ENCODE measurements around the gene ATP6AP1. TPM values are rescaled to one million over a fixed set of nuclear protein-coding genes. Genes with fewer than 3 reads are reported as not detected.
"Not testable (repeated sequence)": the region's sequence is repeated elsewhere in the genome, so short reads cannot be mapped to it uniquely, and the experiment has no call there.

ATP6AP1 gene
- total RNA-seq, 1 experiment from 2014 or later, result 67.8 TPM

DNA sequence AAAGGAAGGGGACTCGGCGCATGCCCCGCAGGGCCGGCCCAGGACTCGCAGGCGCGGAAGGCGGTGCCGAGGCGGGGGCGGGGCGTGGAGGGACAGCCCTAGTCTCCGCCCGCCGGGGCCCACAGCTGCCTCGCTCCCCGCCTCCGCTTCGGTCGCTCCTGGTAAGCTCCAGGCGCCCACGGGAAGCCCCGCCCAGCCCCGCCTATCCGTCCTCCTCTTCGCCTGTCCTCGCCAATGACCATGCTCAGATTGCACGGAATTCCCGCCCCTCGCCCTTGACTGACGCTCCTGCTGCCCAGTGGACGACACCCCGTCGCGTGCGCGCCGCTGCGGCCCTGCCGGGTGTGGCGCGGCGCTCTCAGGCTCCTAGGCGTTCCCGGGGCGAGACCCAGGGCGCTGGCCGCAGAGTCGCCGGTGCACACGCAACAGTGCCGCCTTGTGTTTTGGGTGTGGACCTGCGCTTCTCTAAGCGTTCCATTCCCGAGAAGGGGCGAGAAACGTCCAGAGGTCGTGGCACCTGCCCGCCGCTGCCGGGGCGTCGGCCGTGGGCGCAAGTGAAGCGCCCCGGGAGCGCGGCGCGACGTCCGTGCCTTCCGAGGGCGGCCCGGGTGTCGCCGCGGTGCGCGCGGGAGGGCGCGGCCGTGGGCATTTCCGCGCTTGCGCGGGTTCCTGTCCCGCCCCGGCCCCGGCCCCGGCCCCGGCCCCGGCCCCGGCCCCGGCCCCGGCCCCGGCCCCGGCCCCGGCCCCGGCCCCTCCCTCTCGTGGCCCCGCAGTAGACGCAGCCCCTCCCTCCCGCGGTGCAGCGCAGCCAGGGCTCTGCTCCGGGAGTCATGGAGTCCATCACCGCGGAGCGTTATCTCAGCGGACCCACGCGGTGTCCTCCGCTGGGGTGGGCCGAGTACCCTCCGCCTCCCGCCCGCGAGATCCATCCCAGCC lies 38.4 kb upstream of the ATP6AP1 start:
- H3K36me3 ChIP-seq; H3K4me1 ChIP-seq (replicated peaks); H3K27me3 ChIP-seq (replicated peaks); DNase-seq (ENCODE audit: low read depth in 1 of 2, low spot score in 2 of 2); H3K9me3 ChIP-seq (replicated peaks); H3K4me3 ChIP-seq; H3K27ac ChIP-seq: not testable (repeated sequence)

GRCh38 chrX:154396363-154396762 lies 32.1 kb upstream of the ATP6AP1 start:
- not testable (repeated sequence) for H3K27ac ChIP-seq; DNase-seq (ENCODE audit: low read depth in 1 of 2, low spot score in 2 of 2); H3K27me3 ChIP-seq (replicated peaks); H3K9me3 ChIP-seq (replicated peaks); H3K4me3 ChIP-seq
- H3K4me1 ChIP-seq (replicated peaks), result peaks cover 16% of the 10 kb centered on the region
- H3K36me3 ChIP-seq, result peaks cover 31% of the 10 kb centered on the region

DNA sequence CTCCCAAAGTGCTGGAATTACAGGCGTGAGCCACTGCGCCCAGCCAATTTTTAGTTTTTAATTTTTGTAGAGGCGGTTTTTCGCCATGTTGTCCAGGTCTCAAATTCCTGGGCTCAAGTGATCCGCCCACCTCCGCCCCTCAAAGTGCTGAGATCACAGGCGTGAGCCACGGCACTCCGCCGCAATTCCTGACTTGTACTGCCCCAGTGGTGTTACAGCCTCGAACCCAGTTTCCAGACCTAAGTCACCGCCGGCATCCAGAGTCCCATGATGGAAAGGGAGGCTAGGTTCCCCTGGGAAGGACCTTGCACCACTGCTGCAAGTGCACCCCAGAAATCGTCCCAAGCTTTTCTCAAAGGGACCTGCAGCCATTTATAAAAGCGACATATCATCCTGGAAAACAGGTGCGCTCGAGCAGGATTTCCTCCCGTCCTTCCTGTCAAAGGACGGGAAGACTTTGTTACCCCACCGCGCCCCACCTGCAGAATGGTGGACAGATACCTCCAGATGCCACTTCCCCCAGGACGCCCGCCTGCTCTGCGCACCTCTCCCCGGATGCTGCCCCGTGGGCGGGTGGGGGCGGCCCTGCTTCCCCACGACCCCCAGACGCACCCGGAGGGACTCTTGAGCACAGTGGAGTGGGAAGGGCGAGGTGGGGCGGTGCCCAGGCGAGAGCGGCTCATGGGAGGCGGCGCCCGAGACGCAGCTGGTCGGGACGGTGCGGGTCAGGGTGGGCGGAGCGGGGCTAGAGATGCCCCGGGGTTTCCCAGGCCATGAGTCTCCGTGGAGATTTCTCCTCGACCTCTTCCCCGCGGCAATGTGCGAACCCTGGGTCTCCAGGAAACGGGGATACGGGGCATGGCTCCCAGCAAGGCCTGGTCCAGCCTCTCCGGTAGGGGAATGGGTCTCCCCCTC lies 31.2 kb upstream of the ATP6AP1 start:
- H3K9me3 ChIP-seq (replicated peaks), result no peaks in the 10 kb centered on the region
- H3K27ac ChIP-seq, result peak overlapping the region; percentile 97
- H3K36me3 ChIP-seq, result peaks cover 40% of the 10 kb centered on the region
- no peaks in the 10 kb centered on the region for H3K27me3 ChIP-seq (replicated peaks)
- H3K4me1 ChIP-seq (replicated peaks), result peaks cover 16% of the 10 kb centered on the region
- peak in 1 of 2 experiments; percentile 71 for DNase-seq (ENCODE audit: low read depth in 1 of 2, low spot score in 2 of 2)
- H3K4me3 ChIP-seq, result peak overlapping the region; percentile 58

DNA sequence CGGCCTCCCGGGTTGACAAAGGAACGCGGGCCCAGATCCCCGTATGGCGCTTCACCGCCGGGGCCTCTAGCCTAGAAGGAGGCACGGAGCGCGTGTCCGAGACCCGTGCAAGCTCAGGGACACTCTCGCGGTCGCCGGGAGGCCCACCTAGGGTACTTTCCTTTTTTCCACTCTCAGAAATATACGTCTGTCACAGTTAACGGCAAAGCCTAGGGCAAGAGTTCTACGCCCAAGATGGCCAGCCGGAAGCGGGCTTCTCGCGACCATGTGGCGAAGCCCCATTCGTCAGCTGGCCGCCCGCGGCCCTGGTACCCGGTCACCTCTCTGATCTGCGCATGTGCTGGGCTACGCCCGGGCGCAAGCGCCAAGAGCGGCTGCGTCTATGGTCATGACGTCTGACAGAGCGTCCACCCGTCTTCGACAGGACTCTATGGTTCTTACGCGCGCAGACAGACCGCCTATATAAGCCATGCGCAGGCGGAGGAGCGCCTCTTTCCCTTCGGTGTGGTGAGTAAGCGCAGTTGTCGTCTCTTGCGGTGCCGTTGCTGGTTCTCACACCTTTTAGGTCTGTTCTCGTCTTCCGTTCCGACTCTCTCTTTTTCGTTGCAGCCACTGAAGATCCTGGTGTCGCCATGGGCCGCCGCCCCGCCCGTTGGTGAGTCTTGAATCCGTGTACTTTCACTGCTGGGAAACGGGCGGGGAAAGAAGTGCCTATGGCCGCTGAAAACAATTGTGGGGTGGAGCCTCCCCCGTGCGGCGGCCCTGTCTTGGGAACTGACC lies 30.4 kb upstream of the ATP6AP1 start, which contains the start of gene RPL10:
Gene RPL10, plus strand, starts transcription at position 490 of the 780 bp plus-strand sequence. Its CDS starts 143 bp downstream, at position 633.
- Histone ChIP-seq H3K4me1 (replicated peaks) (peaks cover 16% of the 10 kb centered on the region), H3K9me3 (replicated peaks) (no peaks in the 10 kb centered on the region), H3K27ac (peak within 1 kb of the TSS; percentile 97), H3K27me3 (replicated peaks) (no peaks in the 10 kb centered on the region), H3K4me3 (peak within 1 kb of the TSS; percentile 58), H3K36me3 (peaks cover 41% of the 10 kb centered on the region)
- DNase-seq (ENCODE audit: low read depth in 1 of 2, low spot score in 2 of 2), result peak; percentile 86 to 96

GRCh38 chrX:154398668-154399526 lies 29.6 kb upstream of the ATP6AP1 start:
- Histone ChIP-seq H3K4me1 (replicated peaks) (peaks cover 16% of the 10 kb centered on the region), H3K27ac (peak overlapping the region; percentile 97), H3K9me3 (replicated peaks) (no peaks in the 10 kb centered on the region), H3K4me3 (peak overlapping the region; percentile 58), H3K36me3 (peaks cover 41% of the 10 kb centered on the region), H3K27me3 (replicated peaks) (no peaks in the 10 kb centered on the region)
- DNase-seq (ENCODE audit: low read depth in 1 of 2, low spot score in 2 of 2), result peak; percentile 77 to 79

GRCh38 chrX:154399527-154400368 lies 28.7 kb upstream of the ATP6AP1 start:
- Histone ChIP-seq H3K4me1 (replicated peaks) (peaks cover 16% of the 10 kb centered on the region), H3K4me3 (peak overlapping the region; percentile 58), H3K36me3 (peaks cover 41% of the 10 kb centered on the region), H3K9me3 (replicated peaks) (no peaks in the 10 kb centered on the region), H3K27me3 (replicated peaks) (no peaks in the 10 kb centered on the region), H3K27ac (peak overlapping the region; percentile 97; the same call in 1 of the 2 replicates)
- no peak for DNase-seq (ENCODE audit: low read depth in 1 of 2, low spot score in 2 of 2)

GRCh38 chrX:154400369-154400817 lies 28.1 kb upstream of the ATP6AP1 start:
- H3K4me3 ChIP-seq; DNase-seq (ENCODE audit: low read depth in 1 of 2, low spot score in 2 of 2); H3K27me3 ChIP-seq (replicated peaks); H3K27ac ChIP-seq; H3K9me3 ChIP-seq (replicated peaks): not testable (repeated sequence)
- Histone ChIP-seq H3K4me1 (replicated peaks) (peaks cover 16% of the 10 kb centered on the region), H3K36me3 (peaks cover 41% of the 10 kb centered on the region)

DNA sequence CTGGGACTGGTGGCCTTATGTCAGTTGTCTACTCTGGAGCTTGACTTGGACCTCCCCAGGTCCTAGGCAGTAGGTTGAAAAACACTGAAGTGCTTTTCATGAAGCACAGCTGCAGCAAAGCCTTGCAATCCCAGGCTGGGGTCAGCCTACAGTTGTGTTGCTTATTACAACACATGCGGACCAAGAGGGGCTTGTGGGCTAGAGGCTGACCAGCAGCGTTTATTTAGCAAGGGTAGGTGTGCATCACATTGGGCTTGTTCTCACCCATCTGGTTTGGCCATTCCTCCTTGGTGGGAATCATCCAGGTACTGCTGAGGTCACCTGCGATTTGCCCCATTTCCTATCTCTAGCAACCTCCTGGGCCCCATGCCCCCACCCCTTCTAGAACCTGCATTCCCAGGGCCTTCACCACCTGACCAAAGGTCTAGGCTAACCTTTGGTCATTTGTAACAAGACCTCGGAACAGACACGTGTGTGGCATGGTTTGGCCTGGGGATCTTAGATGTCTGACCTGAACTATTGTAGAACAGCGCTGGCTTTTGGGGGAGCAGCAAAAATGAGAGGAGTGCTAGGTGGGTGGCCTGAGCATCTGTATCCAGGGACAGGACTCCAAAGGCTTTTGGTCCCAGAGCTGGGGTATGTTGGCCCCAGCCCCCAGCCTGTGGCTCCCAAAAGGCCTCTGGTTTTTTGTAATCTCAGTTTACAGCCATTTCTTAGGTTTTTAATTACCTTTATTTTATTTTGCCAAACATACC lies 27.3 kb upstream of the ATP6AP1 start:
- no peak for DNase-seq (ENCODE audit: low read depth in 1 of 2, low spot score in 2 of 2)
- H3K36me3 ChIP-seq, result peaks cover 41% of the 10 kb centered on the region

GRCh38 chrX:154401918-154402621 lies 26.4 kb upstream of the ATP6AP1 start:
- H3K36me3 ChIP-seq, result peaks cover 41% of the 10 kb centered on the region
- no peaks in the 10 kb centered on the region for H3K27me3 ChIP-seq (replicated peaks)
- no peak overlapping the region for H3K27ac ChIP-seq
- peaks cover 16% of the 10 kb centered on the region for H3K4me1 ChIP-seq (replicated peaks)
- no peak overlapping the region for H3K4me3 ChIP-seq
- no peak for DNase-seq (ENCODE audit: low read depth in 1 of 2, low spot score in 2 of 2)
- no peaks in the 10 kb centered on the region for H3K9me3 ChIP-seq (replicated peaks)

More for the DNA sequence above, 27.3 kb upstream of the ATP6AP1 start:
- peaks cover 16% of the 10 kb centered on the region for H3K4me1 ChIP-seq (replicated peaks)
- no peaks in the 10 kb centered on the region for H3K9me3 ChIP-seq (replicated peaks)
- H3K27me3 ChIP-seq (replicated peaks), result no peaks in the 10 kb centered on the region
- H3K4me3 ChIP-seq, result no peak overlapping the region
- no peak overlapping the region for H3K27ac ChIP-seq

GRCh38 chrX:154402622-154403127 lies 25.8 kb upstream of the ATP6AP1 start:
- Histone ChIP-seq H3K9me3 (replicated peaks) (no peaks in the 10 kb centered on the region), H3K27me3 (replicated peaks) (no peaks in the 10 kb centered on the region), H3K4me3 (no peak overlapping the region), H3K27ac (no peak overlapping the region), H3K36me3 (peaks cover 41% of the 10 kb centered on the region), H3K4me1 (replicated peaks) (peaks cover 10% of the 10 kb centered on the region)
- no peak for DNase-seq (ENCODE audit: low read depth in 1 of 2, low spot score in 2 of 2)

All from SJSA1 (cell line).